KMS-11 (cell line): Measurements from ENCODE around the gene SALL1.

Experiments
- H2AFZ ChIP-seq: fragments of 200-600 bp; sonication (generic); 2 replicates; pipeline ENCODE4 v1.6.1; 2016; ENCODE audit warnings: antibody characterized with exemption, mixed run types, low read depth
- H3K27ac ChIP-seq: fragments of 200-600 bp; sonication (generic); 2 replicates; pipeline ENCODE4 v1.6.1; 2016; ENCODE audit warnings: mild to moderate bottlenecking, mixed run types
- H3K27me3 ChIP-seq: fragments of 200-600 bp; sonication (generic); 2 replicates; pipeline ENCODE4 v1.6.1; 2017; ENCODE audit warnings: mild to moderate bottlenecking, low read depth, mixed run types, moderate library complexity; ENCODE audit not compliant: insufficient read depth
- H3K36me3 ChIP-seq: fragments of 200-600 bp; sonication (generic); 2 replicates; pipeline ENCODE4 v1.6.1; 2017; ENCODE audit warnings: mild to moderate bottlenecking, mixed run types; ENCODE audit not compliant: insufficient read depth
- H3K4me1 ChIP-seq: fragments of 200-600 bp; sonication (generic); 2 replicates; pipeline ENCODE4 v1.6.1; 2016; ENCODE audit warnings: mild to moderate bottlenecking, low read depth, mixed run types; ENCODE audit not compliant: poor library complexity, severe bottlenecking
- H3K4me2 ChIP-seq: fragments of 200-600 bp; sonication (generic); 2 replicates; pipeline ENCODE4 v1.7.0; 2016; ENCODE audit warnings: mild to moderate bottlenecking, mixed run types
- H3K4me3 ChIP-seq: fragments of 200-600 bp; sonication (generic); IDR thresholded peaks from 2 replicates; pipeline ENCODE4 v1.6.1; 2017; ENCODE audit warnings: low read depth, low read length, mixed read lengths; ENCODE audit not compliant: insufficient read depth
- H3K79me2 ChIP-seq: fragments of 200-600 bp; sonication (generic); 2 replicates; pipeline ENCODE4 v1.6.1; 2016; ENCODE audit warnings: low read depth, mixed run types; ENCODE audit not compliant: insufficient read depth
- H3K9ac ChIP-seq: fragments of 200-600 bp; sonication (generic); 2 replicates; pipeline ENCODE4 v1.6.1; 2016; ENCODE audit warnings: mild to moderate bottlenecking, mixed run types
- H4K20me1 ChIP-seq: fragments of 200-600 bp; sonication (generic); 2 replicates; pipeline ENCODE4 v1.6.1; 2016; ENCODE audit warnings: mild to moderate bottlenecking, mixed run types; ENCODE audit not compliant: insufficient read depth
- TF ChIP-seq, protein P1 (sequence below): fragments of 200-600 bp; sonication (generic); conservative IDR thresholded peaks from 2 replicates; pipeline ENCODE4 v1.6.1; 2017; ENCODE audit warnings: low read depth, mild to moderate bottlenecking, antibody characterized with exemption, low read length, moderate library complexity, mixed read lengths

SALL1 gene

DNA sequence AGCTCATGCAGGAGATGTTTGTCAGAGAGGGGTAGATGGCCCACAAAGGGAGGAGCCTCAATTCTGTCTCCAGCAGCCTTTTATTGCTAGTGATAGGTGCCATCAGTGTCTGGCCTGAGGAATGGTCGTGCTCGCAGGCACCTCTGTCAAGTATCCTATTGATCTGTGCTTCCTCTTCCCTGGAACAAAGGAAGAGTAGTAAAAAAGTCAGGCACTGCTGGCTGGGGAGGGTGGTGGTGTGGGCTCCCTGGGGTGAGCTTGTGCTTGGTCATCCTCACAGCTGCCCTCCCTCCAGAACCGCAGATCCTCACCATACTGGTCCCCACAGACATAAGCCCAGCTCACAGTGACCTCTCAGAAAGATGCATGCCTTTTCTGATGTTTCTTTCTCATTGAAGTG, 15.0 kb upstream of the SALL1 start:
- Histone ChIP-seq H3K27ac (no peak overlapping the region), H3K27me3 (no peaks in the 10 kb centered on the region), H3K9ac (no peak overlapping the region), H4K20me1 (no peaks in the 10 kb centered on the region), H3K4me3 (no peak overlapping the region), H3K4me1 (peaks cover 6% of the 10 kb centered on the region), H2AFZ (no peak overlapping the region), H3K36me3 (no peaks in the 10 kb centered on the region), H3K79me2 (no peaks in the 10 kb centered on the region), H3K4me2 (no peak overlapping the region)
- TF ChIP-seq, protein P1, sequence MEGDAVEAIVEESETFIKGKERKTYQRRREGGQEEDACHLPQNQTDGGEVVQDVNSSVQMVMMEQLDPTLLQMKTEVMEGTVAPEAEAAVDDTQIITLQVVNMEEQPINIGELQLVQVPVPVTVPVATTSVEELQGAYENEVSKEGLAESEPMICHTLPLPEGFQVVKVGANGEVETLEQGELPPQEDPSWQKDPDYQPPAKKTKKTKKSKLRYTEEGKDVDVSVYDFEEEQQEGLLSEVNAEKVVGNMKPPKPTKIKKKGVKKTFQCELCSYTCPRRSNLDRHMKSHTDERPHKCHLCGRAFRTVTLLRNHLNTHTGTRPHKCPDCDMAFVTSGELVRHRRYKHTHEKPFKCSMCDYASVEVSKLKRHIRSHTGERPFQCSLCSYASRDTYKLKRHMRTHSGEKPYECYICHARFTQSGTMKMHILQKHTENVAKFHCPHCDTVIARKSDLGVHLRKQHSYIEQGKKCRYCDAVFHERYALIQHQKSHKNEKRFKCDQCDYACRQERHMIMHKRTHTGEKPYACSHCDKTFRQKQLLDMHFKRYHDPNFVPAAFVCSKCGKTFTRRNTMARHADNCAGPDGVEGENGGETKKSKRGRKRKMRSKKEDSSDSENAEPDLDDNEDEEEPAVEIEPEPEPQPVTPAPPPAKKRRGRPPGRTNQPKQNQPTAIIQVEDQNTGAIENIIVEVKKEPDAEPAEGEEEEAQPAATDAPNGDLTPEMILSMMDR: no peak

- H3K4me3 ChIP-seq: no peak overlapping the region
- H3K79me2 ChIP-seq: no peaks in the 10 kb centered on the region
- no peak overlapping the region for H2AFZ ChIP-seq
- no peak overlapping the region for H3K4me2 ChIP-seq
- TF ChIP-seq, protein P1: no peak
- H3K4me1 ChIP-seq: peaks cover 6% of the 10 kb centered on the region
- H3K9ac ChIP-seq: no peak overlapping the region
- no peaks in the 10 kb centered on the region for H3K36me3 ChIP-seq
- H3K27me3 ChIP-seq: no peaks in the 10 kb centered on the region
- H3K27ac ChIP-seq: no peak overlapping the region
- no peaks in the 10 kb centered on the region for H4K20me1 ChIP-seq
These were observed 14.0 kb upstream of the SALL1 start for GRCh38 chr16:51165043-51165442.

DNA sequence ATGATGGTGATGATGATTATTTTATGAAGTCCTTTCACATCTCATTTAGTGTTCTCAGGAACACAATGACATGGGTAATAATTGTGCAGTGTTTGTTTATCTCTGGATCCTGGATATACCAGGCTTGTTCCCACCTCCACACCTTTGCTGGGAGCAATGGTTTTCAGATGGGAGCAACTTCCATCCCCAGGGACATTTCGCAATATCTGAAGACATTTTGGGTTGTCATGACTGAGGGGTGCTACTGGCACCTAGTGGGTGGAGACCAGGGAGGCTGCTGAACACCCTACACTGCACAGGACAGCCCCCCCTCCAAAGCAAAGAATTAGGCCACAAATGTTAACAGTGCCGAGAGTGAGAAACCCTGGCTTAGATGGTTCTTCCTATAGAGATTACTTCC, 13.5 kb upstream of the SALL1 start:
- no peak overlapping the region for H3K4me2 ChIP-seq
- H4K20me1 ChIP-seq: no peaks in the 10 kb centered on the region
- H3K9ac ChIP-seq: no peak overlapping the region
- H3K4me1 ChIP-seq: peaks cover 6% of the 10 kb centered on the region
- H3K4me3 ChIP-seq: no peak overlapping the region
- TF ChIP-seq, protein P1: no peak
- H3K36me3 ChIP-seq: no peaks in the 10 kb centered on the region
- no peak overlapping the region for H3K27ac ChIP-seq
- no peaks in the 10 kb centered on the region for H3K27me3 ChIP-seq
- no peak overlapping the region for H2AFZ ChIP-seq
- H3K79me2 ChIP-seq: no peaks in the 10 kb centered on the region

DNA sequence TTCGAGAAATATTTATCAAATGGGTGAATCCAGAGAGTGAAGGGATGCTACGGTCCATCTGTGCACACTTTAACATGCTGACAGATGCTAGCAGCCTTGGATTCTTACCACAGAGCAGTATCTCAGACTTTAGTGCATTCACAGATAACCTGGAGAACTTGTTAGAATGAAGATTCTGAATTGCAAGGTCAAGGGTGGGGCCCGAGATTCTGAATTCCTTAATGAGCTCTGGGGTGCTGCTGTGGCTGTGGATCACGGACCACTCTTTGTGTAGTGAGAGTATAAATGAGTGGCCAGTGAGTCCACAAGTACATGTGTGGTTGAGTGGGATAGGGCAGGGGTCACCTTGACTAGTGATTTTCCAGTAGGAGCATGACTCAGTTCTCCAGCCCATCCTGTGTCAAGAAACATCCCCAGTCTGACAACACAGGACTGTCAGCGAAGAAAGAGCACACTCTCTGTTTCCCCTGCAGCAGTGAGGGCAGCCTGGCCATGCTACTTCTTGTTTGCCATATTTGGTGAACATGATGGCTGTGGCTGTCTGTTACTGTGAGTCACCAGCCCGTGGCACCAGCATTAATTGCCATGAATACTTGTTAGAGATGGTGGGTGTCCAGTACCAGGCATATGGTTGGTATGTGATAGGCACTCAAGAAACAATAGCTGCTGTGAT, 13.0 kb upstream of the SALL1 start:
- Histone ChIP-seq H3K27ac (no peak overlapping the region), H4K20me1 (no peaks in the 10 kb centered on the region), H3K27me3 (no peaks in the 10 kb centered on the region), H3K4me3 (no peak overlapping the region), H3K4me2 (no peak overlapping the region), H2AFZ (no peak overlapping the region), H3K79me2 (no peaks in the 10 kb centered on the region), H3K4me1 (peaks cover 6% of the 10 kb centered on the region), H3K9ac (no peak overlapping the region), H3K36me3 (no peaks in the 10 kb centered on the region)
- TF ChIP-seq, protein P1: no peak
